Measurements from ENCODE around the gene TBCD. TPM values are rescaled to one million over a fixed set of nuclear protein-coding genes. Genes with fewer than 3 reads are reported as not detected.

TBCD gene
- total RNA-seq, 3 donors from 2014 or later = 63.5 to 76.7 (median 66.1) TPM

Other genes with a start within 250 kb of the TBCD start
- gene FOXK2, start 232.3 kb upstream of the TBCD start, total RNA-seq = 10 to 100 TPM; 73.6 to 78.5 (median 75.9) TPM
- gene WDR45B, start 103.6 kb upstream of the TBCD start, total RNA-seq = 10 to 100 TPM; 47.1 to 52.5 (median 47.4) TPM
- 1 to 10 TPM; 3.8 to 4.8 (median 4.1) TPM for gene RAB40B, start 53.4 kb upstream of the TBCD start, total RNA-seq
- 10 to 100 TPM; 34.9 to 43.8 (median 36.0) TPM for gene FN3KRP, start 35.4 kb upstream of the TBCD start, total RNA-seq
- gene FN3K, start 16.4 kb upstream of the TBCD start, total RNA-seq = 1 to 10 TPM in 2 of 3 donors, under 1 TPM in 1; 0.79 to 1.3 (median 1.0) TPM
- not detected for gene ZNF750, start 88.0 kb downstream of the TBCD start, total RNA-seq

Data from activated T-cell treated with anti-CD3 and anti-CD28 coated beads, Interleukin-2, amount 50 U/mL, for 4 hours (primary cell).